OCI-LY3 (cell line): ENCODE data around the gene NXN.

Experiments
- H2AFZ ChIP-seq: fragments of 200-600, 300-600 bp; shearing (Covaris generic); 2 replicates; pipeline ENCODE4 v1.6.0; 2014; ENCODE audit warnings: antibody characterized with exemption, low read depth, low read length
- H3K27ac ChIP-seq: fragments of 200-600, 300-600 bp; sonication (generic); 2 replicates; pipeline ENCODE4 v1.5.1; 2014; ENCODE audit warnings: mild to moderate bottlenecking, low read length, moderate library complexity, mixed read lengths
- H3K27me3 ChIP-seq: fragments of 200-600, 300-600 bp; sonication (generic); 2 replicates; pipeline ENCODE4 v1.6.1; 2014; ENCODE audit warnings: low read depth, low read length, mixed read lengths
- H3K36me3 ChIP-seq: fragments of 200-600, 300-600 bp; sonication (generic); replicated peaks from 2 replicates; pipeline ENCODE3; 2014; ENCODE audit warnings: low read depth, low read length, mixed read lengths
- H3K4me1 ChIP-seq: fragments of 300-600, 200-600 bp; sonication (generic); 2 replicates; pipeline ENCODE4 v1.6.1; 2014; ENCODE audit warnings: low read length, mixed read lengths
- H3K4me2 ChIP-seq: fragments of 200-600, 300-600 bp; sonication (generic); 2 replicates; pipeline ENCODE4 v1.6.1; 2014; ENCODE audit warnings: low read length, mixed read lengths
- H3K4me3 ChIP-seq: fragments of 300-600, 200-600 bp; sonication (generic); 2 replicates; pipeline ENCODE4 v1.5.1; 2014; ENCODE audit warnings: antibody characterized with exemption, mild to moderate bottlenecking, low read length, moderate library complexity
- H3K79me2 ChIP-seq: fragments of 300-600, 200-600 bp; shearing (Covaris generic); 2 replicates; pipeline ENCODE4 v1.6.1; 2014; ENCODE audit warnings: mild to moderate bottlenecking, low read length, mixed read lengths
- H3K9ac ChIP-seq: fragments of 300-600, 200-600 bp; shearing (Covaris generic); 2 replicates; pipeline ENCODE4 v1.6.0; 2014; ENCODE audit warnings: mild to moderate bottlenecking, low read length, moderate library complexity
- H3K9me3 ChIP-seq: fragments of 200-600, 300-600 bp; shearing (Covaris generic); 2 replicates; pipeline ENCODE4 v1.6.1; 2014; ENCODE audit warnings: low read length, mixed read lengths; ENCODE audit not compliant: insufficient read depth
- H4K20me1 ChIP-seq: fragments of 200-600, 300-600 bp; sonication (generic); 2 replicates; pipeline ENCODE4 v1.6.1; 2016; ENCODE audit warnings: low read length, mixed read lengths; ENCODE audit not compliant: insufficient read depth
- EZH2phosphoT487 ChIP-seq: fragments of 200-600 bp; shearing (Covaris generic); IDR thresholded peaks from 2 replicates; pipeline ENCODE4 v1.6.1; 2018; ENCODE audit warnings: antibody characterized with exemption, mixed run types, low read depth
- TF ChIP-seq, protein P1 (sequence below): fragments of 200-600, 300-600 bp; sonication (generic); IDR thresholded peaks from 2 replicates; pipeline ENCODE4 v1.5.1; 2014; ENCODE audit warnings: antibody characterized with exemption, low read length, low read depth

NXN gene

DNA sequence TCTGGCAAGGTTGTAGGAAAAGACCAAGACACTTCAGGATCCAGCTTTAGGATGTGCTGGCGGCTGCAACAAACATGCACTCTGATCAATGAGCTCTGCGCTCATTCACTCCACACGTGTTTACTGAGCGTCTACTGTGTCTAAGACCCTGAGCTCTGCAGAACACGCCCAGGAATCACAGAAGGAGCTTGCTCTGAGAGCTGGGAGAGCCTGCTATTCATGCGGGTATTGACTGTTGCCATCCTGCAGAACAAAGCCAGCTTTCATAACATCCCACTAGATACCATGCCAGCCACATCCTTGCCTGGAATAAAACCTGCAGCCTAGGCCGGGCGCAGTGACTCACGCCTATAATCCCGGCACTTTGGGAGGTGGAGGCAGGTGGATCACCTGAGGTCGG lies 44.1 kb downstream of the NXN start:
- Histone ChIP-seq H3K4me1 (no peaks in the 10 kb centered on the region), H3K27me3 (no peaks in the 10 kb centered on the region), H3K9me3 (no peaks in the 10 kb centered on the region), H2AFZ (no peak overlapping the region), H3K36me3 (no peaks in the 10 kb centered on the region), H3K27ac (no peak overlapping the region), H3K4me3 (no peak overlapping the region), H3K4me2 (no peak overlapping the region), H3K9ac (no peak overlapping the region), H3K79me2 (no peaks in the 10 kb centered on the region), H4K20me1 (no peaks in the 10 kb centered on the region)
- TF ChIP-seq, protein P1, sequence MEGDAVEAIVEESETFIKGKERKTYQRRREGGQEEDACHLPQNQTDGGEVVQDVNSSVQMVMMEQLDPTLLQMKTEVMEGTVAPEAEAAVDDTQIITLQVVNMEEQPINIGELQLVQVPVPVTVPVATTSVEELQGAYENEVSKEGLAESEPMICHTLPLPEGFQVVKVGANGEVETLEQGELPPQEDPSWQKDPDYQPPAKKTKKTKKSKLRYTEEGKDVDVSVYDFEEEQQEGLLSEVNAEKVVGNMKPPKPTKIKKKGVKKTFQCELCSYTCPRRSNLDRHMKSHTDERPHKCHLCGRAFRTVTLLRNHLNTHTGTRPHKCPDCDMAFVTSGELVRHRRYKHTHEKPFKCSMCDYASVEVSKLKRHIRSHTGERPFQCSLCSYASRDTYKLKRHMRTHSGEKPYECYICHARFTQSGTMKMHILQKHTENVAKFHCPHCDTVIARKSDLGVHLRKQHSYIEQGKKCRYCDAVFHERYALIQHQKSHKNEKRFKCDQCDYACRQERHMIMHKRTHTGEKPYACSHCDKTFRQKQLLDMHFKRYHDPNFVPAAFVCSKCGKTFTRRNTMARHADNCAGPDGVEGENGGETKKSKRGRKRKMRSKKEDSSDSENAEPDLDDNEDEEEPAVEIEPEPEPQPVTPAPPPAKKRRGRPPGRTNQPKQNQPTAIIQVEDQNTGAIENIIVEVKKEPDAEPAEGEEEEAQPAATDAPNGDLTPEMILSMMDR = no peak
- no peak for TF ChIP-seq EZH2phosphoT487

DNA sequence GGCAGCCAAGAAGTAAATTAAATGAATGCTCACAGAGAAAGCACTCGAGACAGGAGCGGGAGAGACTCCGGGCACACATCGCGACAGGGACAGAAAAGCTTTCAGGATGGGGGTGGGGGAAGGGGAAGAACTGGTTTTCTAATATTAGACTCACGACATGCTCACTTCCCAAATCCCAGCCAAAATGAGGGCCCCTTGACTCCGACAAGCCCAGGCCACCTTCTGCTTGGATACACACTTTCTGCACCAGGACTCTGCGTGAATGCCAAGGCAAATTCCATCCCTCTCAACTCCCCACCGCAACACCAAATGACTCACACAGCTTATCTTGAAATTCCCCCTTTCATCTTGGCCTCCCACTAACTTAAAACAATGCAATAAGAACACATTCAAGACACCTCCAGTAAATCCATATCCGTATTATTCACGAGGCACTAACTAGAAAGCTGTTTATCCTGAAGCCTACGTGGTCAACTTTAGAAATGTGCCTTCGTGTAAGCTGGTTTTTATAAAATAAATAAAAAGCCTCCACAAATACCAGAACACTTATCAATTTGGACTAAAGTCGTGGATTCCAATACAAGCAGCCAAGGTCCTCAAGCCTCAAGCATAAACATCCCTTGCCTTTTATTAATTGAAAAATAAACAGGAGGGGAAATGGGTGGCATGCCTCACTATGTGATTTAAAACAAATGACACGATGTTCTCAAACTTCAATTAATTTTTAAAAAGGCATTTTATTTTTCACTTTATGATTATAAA lies 46.1 kb downstream of the NXN start:
- no peaks in the 10 kb centered on the region for H3K9me3 ChIP-seq
- no peak for TF ChIP-seq EZH2phosphoT487
- TF ChIP-seq, protein P1 = no peak
- no peak overlapping the region for H2AFZ ChIP-seq
- H3K36me3 ChIP-seq = no peaks in the 10 kb centered on the region
- no peak overlapping the region for H3K27ac ChIP-seq
- no peaks in the 10 kb centered on the region for H3K27me3 ChIP-seq
- no peaks in the 10 kb centered on the region for H3K79me2 ChIP-seq
- no peaks in the 10 kb centered on the region for H3K4me1 ChIP-seq
- H3K4me2 ChIP-seq = no peak overlapping the region
- no peaks in the 10 kb centered on the region for H4K20me1 ChIP-seq
- H3K4me3 ChIP-seq = no peak overlapping the region
- H3K9ac ChIP-seq = no peak overlapping the region

GRCh38 chr17:930258-930657 lies 49.3 kb downstream of the NXN start:
- Histone ChIP-seq H3K79me2 (no peaks in the 10 kb centered on the region), H3K9me3 (no peaks in the 10 kb centered on the region), H3K27ac (no peak overlapping the region), H3K9ac (no peak overlapping the region), H3K4me2 (no peak overlapping the region), H3K4me3 (no peak overlapping the region), H3K4me1 (no peaks in the 10 kb centered on the region), H4K20me1 (no peaks in the 10 kb centered on the region), H3K27me3 (no peaks in the 10 kb centered on the region), H3K36me3 (no peaks in the 10 kb centered on the region), H2AFZ (no peak overlapping the region)
- TF ChIP-seq, protein P1 = no peak
- no peak for TF ChIP-seq EZH2phosphoT487

- Histone ChIP-seq H3K27me3 (no peaks in the 10 kb centered on the region), H4K20me1 (no peaks in the 10 kb centered on the region), H3K4me2 (no peak overlapping the region), H3K9ac (no peak overlapping the region), H3K4me1 (no peaks in the 10 kb centered on the region), H3K79me2 (no peaks in the 10 kb centered on the region), H3K27ac (no peak overlapping the region), H2AFZ (no peak overlapping the region), H3K4me3 (no peak overlapping the region), H3K36me3 (no peaks in the 10 kb centered on the region), H3K9me3 (no peaks in the 10 kb centered on the region)
- no peak for TF ChIP-seq EZH2phosphoT487
- TF ChIP-seq, protein P1 = no peak
Observed at GRCh38 chr17:929586-929985, 50.0 kb downstream of the NXN start.
